Activated CD4-positive, alpha-beta T cell treated with anti-CD3 and anti-CD28 coated beads for 1 hour (primary cell): ENCODE results near the gene HOXC10.

Source experiments
- DNase-seq: peaks from one replicate; pipeline ENCODE4 v3.0.0-alpha.2; 2020

HOXC10 gene

GRCh38 chr12:54004063-54004840 lies 19.3 kb downstream of the HOXC10 start:
- no peak for DNase-seq

DNA sequence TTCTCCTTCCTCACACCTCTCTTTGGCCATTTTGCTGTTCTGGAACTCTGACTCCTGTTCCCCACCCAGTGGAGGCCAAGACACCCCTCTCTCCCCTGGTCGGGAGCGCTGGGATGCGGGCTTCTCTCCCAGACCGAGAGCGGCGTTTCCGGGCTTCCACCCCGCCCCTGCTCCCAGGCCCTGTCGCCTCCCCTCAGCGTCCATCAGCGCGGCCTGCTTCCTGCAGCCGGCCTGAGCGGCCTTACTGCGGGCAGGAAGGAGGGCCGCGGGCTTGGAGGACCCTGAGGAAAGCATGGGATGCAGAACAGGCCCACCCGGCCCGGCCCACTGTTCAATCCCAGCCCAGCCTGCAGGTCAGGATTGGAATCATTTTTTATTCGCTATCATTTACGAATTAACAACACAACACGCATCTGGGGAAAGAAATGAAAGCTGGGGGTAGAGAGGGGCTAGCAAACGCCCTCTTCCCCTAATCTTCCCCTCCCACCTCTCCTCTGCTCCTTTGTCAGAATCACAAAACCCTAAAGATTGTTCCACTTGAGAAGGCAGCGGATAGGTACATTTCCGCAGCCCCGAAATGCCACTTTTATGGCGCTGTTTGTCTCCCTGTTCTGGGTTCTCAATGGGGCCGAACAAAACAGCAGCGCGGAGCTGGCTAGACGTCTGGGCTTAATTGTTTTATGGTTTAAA lies 20.0 kb downstream of the HOXC10 start:
- no peak for DNase-seq

GRCh38 chr12:54005531-54005852 lies 20.5 kb downstream of the HOXC10 start:
- no peak for DNase-seq

DNA sequence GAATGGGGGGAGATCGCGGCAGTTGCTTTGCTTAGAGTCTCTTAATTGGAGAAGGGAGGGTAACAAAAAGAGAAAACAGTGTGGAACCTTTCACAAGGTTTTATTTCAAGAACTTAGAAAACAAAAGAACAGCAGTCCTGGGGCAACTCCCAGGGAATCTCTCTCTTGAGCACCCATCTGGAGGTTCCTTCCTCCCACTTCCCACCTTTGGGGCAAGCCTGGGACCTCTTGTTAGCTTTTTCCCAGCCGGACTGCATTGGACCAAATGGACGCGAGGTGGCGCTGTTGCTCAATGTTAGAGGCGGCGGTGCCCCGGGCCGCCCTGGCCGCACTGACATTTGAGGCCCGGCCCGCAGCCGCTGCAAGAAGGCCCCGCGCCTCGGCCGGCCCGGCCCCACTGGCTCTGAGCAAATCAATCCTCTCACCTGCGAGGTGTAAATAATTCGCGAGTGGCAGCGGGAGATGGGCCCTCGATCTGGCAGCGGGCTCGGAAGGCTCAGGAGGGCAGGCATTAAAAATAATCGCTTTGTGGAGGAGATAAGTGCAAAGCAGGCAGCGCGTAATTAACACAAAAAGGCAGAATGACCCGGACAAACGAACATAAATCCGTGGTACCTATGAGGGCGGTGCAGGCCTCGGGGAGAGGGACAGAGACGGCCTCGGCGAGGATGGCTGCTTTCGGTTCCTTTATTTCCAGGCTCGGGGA lies 21.1 kb downstream of the HOXC10 start:
- peak; percentile 75 for DNase-seq

DNA sequence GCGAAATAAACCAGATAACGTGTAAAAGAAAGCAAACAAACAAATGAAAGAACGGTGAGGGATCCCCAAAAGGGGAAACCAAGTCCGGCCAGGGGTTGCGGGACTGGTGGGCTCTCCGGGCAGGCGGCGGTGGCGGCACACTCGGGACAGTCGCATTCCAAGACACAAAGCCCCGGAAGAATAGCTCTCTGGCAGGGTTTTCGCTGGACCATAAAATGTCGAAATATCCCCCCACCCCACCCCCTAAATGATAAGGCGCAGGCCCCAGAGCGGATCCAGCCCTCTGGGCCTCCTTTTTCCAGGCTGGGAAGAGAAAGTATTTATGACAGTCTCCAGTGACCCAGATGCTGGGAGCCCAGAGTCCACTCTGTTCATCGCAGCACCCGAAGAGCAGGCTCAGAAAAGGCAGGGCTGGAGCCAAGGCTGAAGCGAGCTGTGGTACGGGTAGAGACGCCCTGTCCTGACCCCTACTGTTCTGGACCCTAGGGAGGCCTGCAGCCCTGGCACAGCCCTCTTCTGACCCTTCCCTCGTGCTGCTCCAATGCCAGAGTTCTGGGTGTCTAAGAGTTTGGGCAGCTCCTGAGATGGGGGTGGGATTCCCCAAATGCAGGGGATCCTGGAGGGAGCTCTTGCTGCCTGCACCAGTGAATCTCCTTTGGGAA lies 21.7 kb downstream of the HOXC10 start:
- DNase-seq, result no peak

- no peak for DNase-seq
Observed at GRCh38 chr12:54007538-54008259, 22.8 kb downstream of the HOXC10 start.

GRCh38 chr12:54008260-54008552 lies 23.3 kb downstream of the HOXC10 start:
- no peak for DNase-seq

DNA sequence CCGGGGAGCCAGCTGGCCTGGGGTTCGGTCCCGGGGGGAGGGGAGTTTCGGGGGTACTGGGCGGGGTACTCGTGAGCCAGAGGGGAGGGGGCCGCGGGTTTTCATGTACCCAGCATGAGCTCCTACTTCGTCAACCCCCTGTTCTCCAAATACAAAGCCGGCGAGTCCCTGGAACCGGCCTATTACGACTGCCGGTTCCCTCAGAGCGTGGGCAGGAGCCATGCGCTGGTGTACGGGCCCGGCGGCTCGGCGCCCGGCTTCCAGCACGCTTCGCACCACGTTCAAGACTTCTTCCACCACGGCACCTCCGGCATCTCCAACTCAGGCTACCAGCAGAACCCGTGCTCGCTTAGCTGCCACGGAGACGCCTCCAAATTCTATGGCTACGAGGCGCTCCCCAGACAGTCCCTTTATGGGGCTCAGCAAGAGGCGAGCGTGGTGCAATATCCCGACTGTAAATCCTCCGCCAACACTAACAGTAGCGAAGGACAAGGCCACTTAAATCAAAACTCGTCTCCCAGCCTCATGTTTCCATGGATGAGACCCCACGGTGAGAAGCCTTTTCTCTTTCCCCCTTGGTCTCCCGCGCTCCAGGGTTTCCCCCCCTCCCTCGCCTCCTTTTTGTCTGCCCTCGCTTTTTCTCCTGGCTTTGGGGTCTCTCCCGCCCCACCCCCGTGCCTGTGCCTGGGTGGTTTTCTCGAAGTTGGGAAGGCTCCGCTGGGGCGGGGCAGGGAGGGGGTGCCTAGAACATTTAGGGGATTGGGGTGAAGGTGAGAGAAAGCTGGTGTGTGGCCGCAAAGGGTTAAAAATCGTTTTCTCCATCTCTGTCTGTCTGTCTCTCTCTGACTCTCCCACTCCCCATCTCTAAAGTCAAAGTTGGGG lies 24.5 kb downstream of the HOXC10 start:
- no peak for DNase-seq

DNA sequence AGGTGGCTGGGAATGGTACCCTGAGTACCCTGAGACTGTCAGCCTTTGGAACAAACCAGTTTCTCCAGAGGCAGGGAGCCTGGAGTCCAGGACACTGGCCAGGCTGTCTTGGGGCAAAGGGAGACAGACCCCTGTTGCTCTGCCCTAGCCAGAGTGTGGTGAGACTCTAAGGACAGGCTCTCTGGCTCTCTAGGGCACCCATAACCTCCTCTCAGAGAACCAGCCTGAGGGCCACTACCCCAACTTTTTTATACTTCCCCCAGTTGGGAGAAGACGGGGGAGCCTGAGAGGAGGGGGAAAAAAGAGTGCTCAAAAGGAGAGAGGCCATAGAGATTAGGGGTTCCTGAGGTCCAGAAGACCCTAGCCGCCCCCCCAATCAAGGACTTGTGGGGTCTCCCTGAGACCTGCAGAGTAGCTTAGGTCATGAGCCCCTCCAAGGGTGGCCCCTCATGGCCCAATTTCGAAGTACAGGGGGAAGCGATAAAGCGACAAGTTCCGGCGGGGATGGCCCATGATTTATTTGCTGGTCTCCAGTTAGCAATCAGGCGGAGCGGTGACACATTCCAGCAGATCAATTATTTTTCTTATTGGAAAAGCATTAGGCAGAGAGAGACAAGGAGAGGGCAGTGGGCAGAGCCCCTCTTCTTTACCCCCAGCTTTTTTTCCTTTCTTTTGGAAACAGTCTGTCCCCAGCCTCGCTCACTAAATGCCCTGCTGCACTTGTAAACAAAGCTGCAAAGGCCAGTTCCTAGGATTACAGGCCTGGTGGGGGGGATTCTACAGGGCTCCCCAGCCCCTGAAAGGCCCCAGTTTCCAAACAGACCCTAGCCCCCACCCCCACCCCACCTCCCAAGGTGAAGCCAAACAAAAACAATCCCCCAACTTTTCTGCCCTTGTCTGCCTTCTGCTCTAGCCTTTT lies 25.4 kb downstream of the HOXC10 start:
- no peak for DNase-seq

DNA sequence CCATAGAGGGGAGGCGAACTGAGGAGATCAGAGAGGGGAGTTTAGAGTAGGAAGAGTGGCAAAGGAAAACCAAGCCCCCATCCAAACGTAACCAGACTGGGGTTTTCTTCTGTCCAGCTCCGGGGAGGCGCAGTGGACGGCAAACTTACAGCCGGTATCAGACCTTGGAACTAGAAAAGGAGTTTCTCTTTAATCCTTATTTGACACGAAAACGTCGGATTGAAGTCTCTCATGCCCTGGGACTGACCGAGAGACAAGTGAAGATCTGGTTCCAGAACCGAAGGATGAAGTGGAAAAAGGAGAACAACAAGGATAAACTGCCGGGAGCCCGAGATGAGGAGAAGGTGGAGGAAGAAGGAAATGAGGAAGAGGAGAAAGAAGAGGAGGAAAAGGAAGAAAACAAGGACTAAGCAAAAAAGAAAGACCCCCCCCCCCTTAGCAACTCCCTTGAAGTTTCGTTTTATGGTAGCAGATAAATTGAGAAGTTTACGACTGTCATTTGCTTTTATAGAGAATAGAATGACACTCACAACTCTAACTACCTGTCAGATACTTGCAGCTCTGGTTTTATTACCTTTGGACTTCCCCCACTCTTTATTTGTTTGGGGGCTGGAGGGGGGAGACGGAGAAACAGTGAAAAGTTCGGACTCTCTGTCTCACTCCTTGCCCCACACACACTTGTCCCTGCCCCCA lies 26.2 kb downstream of the HOXC10 start:
- no peak for DNase-seq

GRCh38 chr12:54011665-54012532 lies 27.0 kb downstream of the HOXC10 start:
- no peak for DNase-seq

GRCh38 chr12:54012631-54013409 lies 27.9 kb downstream of the HOXC10 start:
- no peak for DNase-seq

- DNase-seq, result no peak
Observed at GRCh38 chr12:54014377-54015017, 29.6 kb downstream of the HOXC10 start.

- no peak for DNase-seq
Observed at GRCh38 chr12:54015018-54015931, 30.3 kb downstream of the HOXC10 start.

DNA sequence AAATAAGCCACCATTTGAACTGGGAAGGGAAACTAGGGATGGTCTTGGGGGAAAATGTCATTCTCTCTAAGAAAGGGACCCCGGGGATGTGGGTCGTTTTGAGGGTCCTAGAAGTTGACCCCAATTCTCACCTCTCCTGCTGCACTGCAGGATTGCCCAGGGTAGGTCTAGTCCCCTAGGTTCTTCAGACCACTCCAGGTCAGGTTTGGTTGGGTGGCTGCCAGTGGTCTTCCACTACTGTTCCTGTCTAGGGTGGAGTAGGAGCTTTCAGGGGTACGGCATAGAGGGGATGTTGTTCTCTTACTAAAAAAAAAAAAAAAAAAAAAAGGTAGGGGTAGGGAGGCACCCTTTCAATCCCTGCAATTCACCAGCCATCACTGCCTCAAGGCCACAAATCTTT lies 31.1 kb downstream of the HOXC10 start:
- DNase-seq, result no peak

DNA sequence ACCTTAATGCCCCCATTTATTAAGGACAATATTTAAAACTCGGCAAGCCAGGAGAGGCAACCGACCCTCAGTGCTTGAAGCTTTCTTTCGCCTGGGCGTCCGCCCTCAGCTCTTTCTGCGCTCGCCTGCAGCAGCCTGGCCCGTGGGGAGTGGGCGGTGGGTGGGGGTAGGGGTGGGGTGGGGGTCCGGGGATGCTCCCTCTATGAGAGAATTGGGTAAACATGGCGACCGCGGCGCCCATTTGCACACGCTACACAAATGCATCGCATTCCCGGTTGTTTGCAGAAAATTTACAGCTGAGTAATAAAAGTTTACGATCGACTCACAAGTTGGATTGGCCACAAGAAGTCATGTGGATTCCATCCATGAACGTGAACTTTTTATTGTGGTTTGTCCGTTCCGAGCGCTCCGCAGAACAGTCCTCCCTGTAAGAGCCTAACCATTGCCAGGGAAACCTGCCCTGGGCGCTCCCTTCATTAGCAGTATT lies 31.6 kb downstream of the HOXC10 start:
- no peak for DNase-seq
